OCI-LY3 (cell line): ENCODE data around the gene PKD2L1.

Source experiments
- H2AFZ ChIP-seq: fragments of 200-600, 300-600 bp; shearing (Covaris generic); 2 replicates; pipeline ENCODE4 v1.6.0; 2014; ENCODE audit warnings: antibody characterized with exemption, low read depth, low read length
- H3K27ac ChIP-seq: fragments of 200-600, 300-600 bp; sonication (generic); 2 replicates; pipeline ENCODE4 v1.5.1; 2014; ENCODE audit warnings: mild to moderate bottlenecking, low read length, moderate library complexity, mixed read lengths
- H3K27me3 ChIP-seq: fragments of 200-600, 300-600 bp; sonication (generic); 2 replicates; pipeline ENCODE4 v1.6.1; 2014; ENCODE audit warnings: low read depth, low read length, mixed read lengths
- H3K36me3 ChIP-seq: fragments of 200-600, 300-600 bp; sonication (generic); replicated peaks from 2 replicates; pipeline ENCODE3; 2014; ENCODE audit warnings: low read depth, low read length, mixed read lengths
- H3K4me1 ChIP-seq: fragments of 300-600, 200-600 bp; sonication (generic); 2 replicates; pipeline ENCODE4 v1.6.1; 2014; ENCODE audit warnings: low read length, mixed read lengths
- H3K4me2 ChIP-seq: fragments of 200-600, 300-600 bp; sonication (generic); 2 replicates; pipeline ENCODE4 v1.6.1; 2014; ENCODE audit warnings: low read length, mixed read lengths
- H3K4me3 ChIP-seq: fragments of 300-600, 200-600 bp; sonication (generic); 2 replicates; pipeline ENCODE4 v1.5.1; 2014; ENCODE audit warnings: antibody characterized with exemption, mild to moderate bottlenecking, low read length, moderate library complexity
- H3K79me2 ChIP-seq: fragments of 300-600, 200-600 bp; shearing (Covaris generic); 2 replicates; pipeline ENCODE4 v1.6.1; 2014; ENCODE audit warnings: mild to moderate bottlenecking, low read length, mixed read lengths
- H3K9ac ChIP-seq: fragments of 300-600, 200-600 bp; shearing (Covaris generic); 2 replicates; pipeline ENCODE4 v1.6.0; 2014; ENCODE audit warnings: mild to moderate bottlenecking, low read length, moderate library complexity
- H3K9me3 ChIP-seq: fragments of 200-600, 300-600 bp; shearing (Covaris generic); 2 replicates; pipeline ENCODE4 v1.6.1; 2014; ENCODE audit warnings: low read length, mixed read lengths; ENCODE audit not compliant: insufficient read depth
- H4K20me1 ChIP-seq: fragments of 200-600, 300-600 bp; sonication (generic); 2 replicates; pipeline ENCODE4 v1.6.1; 2016; ENCODE audit warnings: low read length, mixed read lengths; ENCODE audit not compliant: insufficient read depth
- CTCF ChIP-seq: fragments of 200-600, 300-600 bp; sonication (generic); IDR thresholded peaks from 2 replicates; pipeline ENCODE4 v1.5.1; 2014; ENCODE audit warnings: antibody characterized with exemption, low read length, low read depth
- EZH2phosphoT487 ChIP-seq: fragments of 200-600 bp; shearing (Covaris generic); IDR thresholded peaks from 2 replicates; pipeline ENCODE4 v1.6.1; 2018; ENCODE audit warnings: antibody characterized with exemption, mixed run types, low read depth

The PKD2L1 gene

DNA sequence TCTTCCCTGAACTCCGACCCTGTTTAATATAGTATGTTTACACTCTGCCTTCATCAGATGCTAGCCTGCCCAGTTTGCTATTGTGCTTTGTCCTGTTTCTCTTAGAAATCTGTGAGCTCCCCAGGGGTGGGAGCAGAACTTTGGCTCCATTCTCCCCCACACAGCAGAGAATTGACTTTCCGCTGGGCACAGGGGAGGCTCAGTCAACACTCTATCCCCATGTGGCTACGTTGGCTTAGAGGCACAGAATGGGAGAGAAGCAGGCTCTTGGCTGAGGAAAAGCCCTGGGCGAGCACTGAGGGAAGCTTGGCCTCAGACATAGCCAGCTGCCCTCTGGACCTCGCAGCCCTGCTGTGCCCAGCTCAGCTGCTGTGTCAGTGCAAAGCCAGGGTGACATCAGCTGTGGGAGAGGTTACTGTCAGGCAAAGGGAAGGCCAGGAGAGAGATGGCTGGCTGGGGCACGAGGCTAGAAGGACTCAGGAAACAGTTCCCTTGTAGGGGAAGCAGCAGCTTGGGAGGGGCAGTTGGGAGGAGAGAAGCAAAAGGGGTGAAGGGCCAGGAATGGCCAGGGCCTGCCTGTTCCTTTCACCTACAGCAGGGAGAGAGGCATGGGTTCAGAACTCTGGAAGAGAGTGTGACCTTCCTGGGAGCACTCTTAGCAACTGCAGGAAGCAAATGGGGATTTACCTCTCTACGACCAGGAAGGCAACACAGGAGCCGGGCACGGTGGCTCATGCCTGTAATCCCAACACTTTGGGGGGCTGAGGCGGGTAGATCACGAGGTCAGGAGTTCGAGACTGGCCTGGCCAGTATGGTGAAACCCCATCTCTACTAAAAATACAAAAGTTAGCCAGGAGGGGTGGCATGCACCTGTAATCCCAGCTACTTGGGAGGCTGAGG lies 11.2 kb upstream of the PKD2L1 start:
- H3K9ac ChIP-seq: no peak overlapping the region
- no peaks in the 10 kb centered on the region for H3K27me3 ChIP-seq
- H4K20me1 ChIP-seq: no peaks in the 10 kb centered on the region
- no peak overlapping the region for H3K4me3 ChIP-seq
- no peaks in the 10 kb centered on the region for H3K36me3 ChIP-seq
- H2AFZ ChIP-seq: no peak overlapping the region
- H3K4me2 ChIP-seq: no peak overlapping the region
- no peaks in the 10 kb centered on the region for H3K9me3 ChIP-seq
- TF ChIP-seq EZH2phosphoT487: no peak
- no peak for TF ChIP-seq CTCF
- H3K27ac ChIP-seq: no peak overlapping the region
- peaks cover 5% of the 10 kb centered on the region for H3K79me2 ChIP-seq
- peaks cover 50% of the 10 kb centered on the region for H3K4me1 ChIP-seq

GRCh38 chr10:100339236-100339635 lies 9.2 kb upstream of the PKD2L1 start:
- peak overlapping the region; percentile 97 for H3K27ac ChIP-seq
- TF ChIP-seq CTCF: no peak
- no peak for TF ChIP-seq EZH2phosphoT487
- no peak overlapping the region for H2AFZ ChIP-seq
- H3K4me3 ChIP-seq: peak overlapping the region; percentile 79
- H3K79me2 ChIP-seq: no peaks in the 10 kb centered on the region
- peaks cover 39% of the 10 kb centered on the region for H3K4me1 ChIP-seq
- no peaks in the 10 kb centered on the region for H3K9me3 ChIP-seq
- no peaks in the 10 kb centered on the region for H3K27me3 ChIP-seq
- H4K20me1 ChIP-seq: no peaks in the 10 kb centered on the region
- H3K9ac ChIP-seq: peak overlapping the region; percentile 91
- no peaks in the 10 kb centered on the region for H3K36me3 ChIP-seq
- peak overlapping the region; percentile 100 for H3K4me2 ChIP-seq

- H3K9me3 ChIP-seq: no peaks in the 10 kb centered on the region
- peak overlapping the region; percentile 79 for H3K4me3 ChIP-seq
- peaks cover 39% of the 10 kb centered on the region for H3K4me1 ChIP-seq
- 0 out of 2 replicates have a peak overlapping the region, but pooled peaks have one; percentile 8 for H2AFZ ChIP-seq
- TF ChIP-seq EZH2phosphoT487 (no peak), CTCF (peak; percentile 72)
- peak overlapping the region; percentile 100 for H3K4me2 ChIP-seq
- H3K79me2 ChIP-seq: no peaks in the 10 kb centered on the region
- peak overlapping the region; percentile 91 for H3K9ac ChIP-seq
- no peaks in the 10 kb centered on the region for H4K20me1 ChIP-seq
- peak overlapping the region; percentile 97 for H3K27ac ChIP-seq
- H3K27me3 ChIP-seq: no peaks in the 10 kb centered on the region
- no peaks in the 10 kb centered on the region for H3K36me3 ChIP-seq
Measured at GRCh38 chr10:100338434-100339036, 8.5 kb upstream of the PKD2L1 start.

- Histone ChIP-seq H3K27me3 (no peaks in the 10 kb centered on the region), H4K20me1 (no peaks in the 10 kb centered on the region), H3K4me3 (no peak overlapping the region), H2AFZ (no peak overlapping the region), H3K9me3 (no peaks in the 10 kb centered on the region), H3K79me2 (no peaks in the 10 kb centered on the region), H3K4me1 (peaks cover 15% of the 10 kb centered on the region), H3K9ac (no peak overlapping the region), H3K36me3 (no peaks in the 10 kb centered on the region), H3K4me2 (no peak overlapping the region), H3K27ac (no peak overlapping the region)
- TF ChIP-seq CTCF: no peak
Measured at GRCh38 chr10:100334762-100335161, 4.7 kb upstream of the PKD2L1 start.
